Endometrium (tissue), 2 donors: ENCODE data around the gene CCDC39.
"Not testable (repeated sequence)": the region's sequence is repeated elsewhere in the genome, so short reads cannot be mapped to it uniquely, and the experiment has no call there.

Experiments
- FAIRE-seq: peaks from 2 replicates; lab custom pipeline; 2012; peaks lifted over from hg19 to GRCh38; lab: Jason Lieb, UNC
- donor health status: control.
- donor health status: control.

The CCDC39 gene

GRCh38 chr3:180624714-180625113 is 54.6 kb downstream of the CCDC39 start:
- no peak for FAIRE-seq

DNA sequence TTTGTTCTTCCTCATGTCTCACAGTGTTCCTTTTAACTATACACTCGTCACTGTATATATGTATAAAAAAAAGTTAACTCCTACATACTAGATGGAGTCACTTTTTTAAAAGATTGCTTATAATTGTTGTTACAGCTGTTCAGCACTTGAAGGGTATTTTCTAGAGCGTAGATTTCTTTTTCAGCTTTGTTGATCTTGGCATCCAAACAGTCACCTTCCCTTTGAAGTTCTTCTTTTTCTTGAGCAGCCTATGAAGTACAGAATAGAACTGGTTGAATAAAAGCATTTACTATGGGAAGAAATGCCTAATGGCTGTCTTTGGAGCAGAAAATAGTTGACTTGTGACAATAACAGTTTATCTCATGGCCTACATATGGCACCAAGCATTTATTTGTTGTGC is 59.6 kb downstream of the CCDC39 start:
- no peak for FAIRE-seq

DNA sequence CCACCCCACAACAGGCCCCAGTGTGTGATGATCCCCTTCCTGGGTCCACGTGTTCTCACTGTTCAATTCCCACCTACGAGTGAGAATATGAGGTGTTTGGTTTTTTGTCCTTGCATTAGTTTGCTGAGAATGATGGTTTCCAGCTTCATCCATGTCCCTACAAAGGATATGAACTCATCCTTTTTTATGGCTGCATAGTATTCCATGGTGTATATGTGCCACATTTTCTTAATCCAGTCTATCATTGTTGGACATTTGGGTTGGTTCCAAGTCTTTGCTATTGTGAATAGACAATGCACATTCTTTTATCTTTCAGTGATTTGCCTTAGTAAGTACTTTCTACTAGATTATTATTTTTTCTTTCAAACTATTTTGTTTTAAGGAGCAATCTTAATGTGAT is 60.7 kb downstream of the CCDC39 start:
- FAIRE-seq = not testable (repeated sequence)

- no peak for FAIRE-seq
Measured at GRCh38 chr3:180617049-180617448, 62.2 kb downstream of the CCDC39 start.

DNA sequence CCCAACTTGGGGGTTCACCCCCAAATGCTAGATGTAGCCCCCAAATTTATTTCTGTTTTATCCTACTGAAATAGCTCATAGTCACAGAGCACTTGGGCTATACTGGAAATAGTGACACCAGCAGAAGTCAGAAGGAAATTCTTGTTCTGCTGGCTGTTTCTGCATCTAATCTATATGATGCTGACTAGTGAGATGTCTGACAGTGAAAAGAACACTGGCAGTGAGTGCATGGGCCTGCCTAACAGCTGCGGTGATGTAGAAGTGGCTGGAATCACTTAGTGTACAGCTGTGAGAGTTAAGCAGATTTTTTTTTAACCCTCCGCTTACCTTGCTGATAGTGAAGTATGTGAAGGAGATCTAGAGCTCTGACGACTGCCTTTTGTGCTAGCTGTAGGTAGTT is 63.3 kb downstream of the CCDC39 start:
- no peak for FAIRE-seq

- no peak for FAIRE-seq
Measured at GRCh38 chr3:180612364-180612763, 66.9 kb downstream of the CCDC39 start.

GRCh38 chr3:180611006-180611405 is 68.3 kb downstream of the CCDC39 start:
- no peak for FAIRE-seq

- FAIRE-seq = peak; percentile 87
Measured at GRCh38 chr3:180601688-180602666, 77.3 kb downstream of the CCDC39 start, which contains the start of gene TTC14. Gene TTC14 (plus strand): TSS chr3:180602163. CDS start chr3:180602262, 99 bp downstream.

DNA sequence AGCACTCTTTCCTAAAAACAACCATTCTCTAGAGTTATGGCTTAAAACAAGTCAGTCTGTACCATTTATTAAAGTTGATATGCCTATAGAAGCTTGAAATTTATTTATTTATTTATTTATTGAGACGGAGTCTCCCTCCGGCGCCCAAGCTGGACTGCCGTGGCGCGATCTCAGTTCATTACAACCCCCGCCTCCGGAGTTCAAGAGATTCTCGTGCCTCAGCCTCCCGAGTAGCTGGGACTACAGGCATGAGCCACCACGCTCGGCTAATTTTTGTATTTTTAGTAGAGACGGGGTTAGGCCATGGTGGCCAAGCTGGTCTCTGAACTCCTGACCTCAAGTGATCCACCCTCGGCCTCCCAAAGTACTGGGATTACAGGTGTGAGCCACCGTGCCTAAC is 78.8 kb downstream of the CCDC39 start:
- no peak for FAIRE-seq

DNA sequence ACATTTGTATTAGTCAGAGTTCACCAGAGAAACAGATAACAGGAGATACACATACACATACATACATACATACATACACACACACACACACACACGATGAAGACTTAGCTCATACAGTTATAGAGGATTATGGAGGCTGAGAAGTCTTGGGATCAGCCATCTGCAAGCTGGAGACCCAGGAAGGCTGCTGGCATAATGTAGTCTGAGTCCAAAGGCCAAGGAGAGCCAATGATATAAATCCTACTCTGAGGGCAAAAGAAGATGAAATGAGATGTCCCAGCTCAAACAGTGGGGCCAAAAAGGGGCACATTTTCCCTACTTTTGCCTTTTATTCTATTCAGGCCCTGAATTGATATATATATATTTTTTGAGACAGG is 83.7 kb downstream of the CCDC39 start:
- no peak for FAIRE-seq

GRCh38 chr3:180594631-180595558 is 84.4 kb downstream of the CCDC39 start:
- no peak for FAIRE-seq

DNA sequence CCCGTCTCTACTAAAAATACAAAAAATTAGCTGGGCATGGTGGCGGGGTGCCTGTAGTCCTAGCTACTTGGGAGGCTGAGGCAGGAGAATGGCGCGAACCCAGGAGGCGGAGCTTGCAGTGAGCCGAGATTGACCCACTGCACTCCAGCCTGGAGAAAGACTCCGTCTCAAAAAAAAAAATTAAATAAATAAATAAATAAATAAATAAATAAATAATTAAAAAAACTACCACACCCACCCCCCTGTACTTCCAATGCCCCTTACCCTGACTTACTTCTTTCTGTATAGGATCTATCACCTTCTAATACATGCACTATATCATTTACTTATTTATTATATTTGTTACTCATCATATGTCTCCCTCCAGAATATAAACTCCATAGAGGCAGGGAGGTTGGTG is 85.7 kb downstream of the CCDC39 start:
- FAIRE-seq = not testable (repeated sequence)

GRCh38 chr3:180590396-180590795 is 88.9 kb downstream of the CCDC39 start:
- no peak for FAIRE-seq

DNA sequence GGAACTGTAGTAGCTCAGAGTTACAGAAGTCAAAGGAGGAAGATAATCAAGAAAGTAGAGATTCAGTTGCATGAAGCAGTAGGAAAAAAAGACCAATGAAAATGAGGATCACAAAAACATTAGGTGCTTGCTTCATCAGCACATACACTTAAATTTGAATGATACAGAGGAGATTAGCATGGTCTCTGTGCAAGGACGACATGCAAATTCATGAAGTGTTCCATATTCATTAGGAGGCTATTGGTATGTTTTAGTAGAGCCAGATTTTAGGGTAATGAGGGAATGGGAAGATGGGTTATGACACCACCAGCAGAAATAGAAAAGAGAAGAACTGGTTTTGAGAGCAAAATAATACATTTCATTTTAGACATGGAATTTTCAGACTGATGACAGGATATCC is 98.4 kb downstream of the CCDC39 start:
- FAIRE-seq = no peak

DNA sequence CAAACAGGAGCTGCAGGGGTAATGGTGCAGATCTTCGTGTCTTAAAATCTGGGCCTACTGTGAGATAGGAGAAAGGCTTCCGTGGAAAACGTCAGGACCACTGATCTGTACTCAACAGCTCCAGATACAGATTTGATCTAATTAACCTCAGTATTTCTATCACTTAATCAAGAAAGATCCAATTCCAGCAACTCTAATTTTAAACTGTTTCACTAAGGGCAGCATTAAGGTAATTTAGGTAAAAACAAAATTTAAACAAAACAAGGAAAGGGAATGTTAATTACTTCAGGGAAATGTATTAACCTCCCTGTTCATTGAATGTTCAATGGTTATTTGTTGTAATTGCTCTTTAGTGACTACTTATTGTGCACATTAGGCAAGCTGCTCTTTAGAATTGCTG is 103.7 kb downstream of the CCDC39 start:
- FAIRE-seq = no peak

- FAIRE-seq = no peak
Measured at GRCh38 chr3:180571831-180572598, 107.3 kb downstream of the CCDC39 start.

- no peak for FAIRE-seq
Measured at GRCh38 chr3:180570238-180570637, 109.1 kb downstream of the CCDC39 start.

- no peak for FAIRE-seq
Measured at GRCh38 chr3:180564676-180565075, 114.6 kb downstream of the CCDC39 start.
